GM18519 (cell line): Measurements from ENCODE around the gene GID8.

Experiments
- ATAC-seq: cut with Tn5 transposase; IDR thresholded peaks from one replicate; pipeline ENCODE4 v1.9.1; 2021; ENCODE audit warnings: mild to moderate bottlenecking, moderate library complexity; ENCODE audit not compliant: unreplicated experiment, low FRiP score

Gene GID8

DNA sequence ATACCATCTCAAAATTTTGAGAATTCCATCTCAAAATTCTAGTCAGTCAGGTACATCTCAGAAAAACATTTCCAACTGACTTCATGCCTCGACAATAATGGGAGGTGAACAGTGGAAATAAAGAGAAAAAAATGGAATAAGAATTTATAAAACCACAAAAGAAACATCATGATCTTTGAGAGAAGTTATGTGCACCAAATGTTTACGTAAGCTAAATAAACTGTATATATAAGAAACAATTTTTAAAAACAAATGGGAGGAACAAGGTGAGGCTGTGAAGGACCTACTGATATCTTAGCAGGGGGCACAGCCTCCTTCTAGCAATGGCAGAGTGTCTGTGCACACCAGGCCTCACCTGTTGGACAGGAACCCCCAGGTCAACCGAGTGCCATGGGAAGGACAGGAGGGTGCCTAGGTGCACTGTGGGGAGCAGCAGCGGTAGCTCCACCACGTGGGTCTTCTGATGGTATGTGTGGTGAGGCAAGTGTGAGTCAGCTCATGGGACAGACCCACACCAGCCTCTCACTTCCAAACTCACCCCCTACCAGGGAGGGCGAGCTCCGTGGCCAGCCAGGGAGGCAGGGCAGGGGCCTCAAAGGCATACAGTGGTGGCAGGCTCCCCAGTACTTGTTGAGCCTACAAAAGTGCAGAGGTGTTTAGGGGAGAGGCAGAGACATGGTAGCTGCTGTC lies 34.9 kb upstream of the GID8 start:
- no peak for ATAC-seq

GRCh38 chr20:62905536-62906117 lies 32.3 kb upstream of the GID8 start:
- no peak for ATAC-seq

DNA sequence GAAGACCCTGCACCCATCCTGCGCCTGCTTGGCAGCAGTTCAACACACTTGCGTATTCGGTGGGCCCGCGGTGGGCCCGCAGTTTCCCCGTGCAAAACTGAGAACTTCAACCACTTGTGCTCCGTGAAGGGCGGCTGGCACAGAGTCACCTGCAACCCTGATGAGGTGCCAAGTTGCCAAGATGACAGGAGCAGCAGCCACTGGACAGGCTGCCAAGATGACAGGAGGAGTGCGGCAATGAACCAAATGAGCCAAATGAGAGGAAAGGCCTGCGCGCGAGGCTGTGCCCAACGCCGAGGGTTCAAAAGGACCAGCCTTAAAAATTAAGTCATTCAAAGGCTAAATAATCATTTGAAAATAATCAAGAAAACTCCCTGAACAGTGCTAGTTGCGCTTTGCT lies 31.7 kb upstream of the GID8 start:
- ATAC-seq, result no peak

DNA sequence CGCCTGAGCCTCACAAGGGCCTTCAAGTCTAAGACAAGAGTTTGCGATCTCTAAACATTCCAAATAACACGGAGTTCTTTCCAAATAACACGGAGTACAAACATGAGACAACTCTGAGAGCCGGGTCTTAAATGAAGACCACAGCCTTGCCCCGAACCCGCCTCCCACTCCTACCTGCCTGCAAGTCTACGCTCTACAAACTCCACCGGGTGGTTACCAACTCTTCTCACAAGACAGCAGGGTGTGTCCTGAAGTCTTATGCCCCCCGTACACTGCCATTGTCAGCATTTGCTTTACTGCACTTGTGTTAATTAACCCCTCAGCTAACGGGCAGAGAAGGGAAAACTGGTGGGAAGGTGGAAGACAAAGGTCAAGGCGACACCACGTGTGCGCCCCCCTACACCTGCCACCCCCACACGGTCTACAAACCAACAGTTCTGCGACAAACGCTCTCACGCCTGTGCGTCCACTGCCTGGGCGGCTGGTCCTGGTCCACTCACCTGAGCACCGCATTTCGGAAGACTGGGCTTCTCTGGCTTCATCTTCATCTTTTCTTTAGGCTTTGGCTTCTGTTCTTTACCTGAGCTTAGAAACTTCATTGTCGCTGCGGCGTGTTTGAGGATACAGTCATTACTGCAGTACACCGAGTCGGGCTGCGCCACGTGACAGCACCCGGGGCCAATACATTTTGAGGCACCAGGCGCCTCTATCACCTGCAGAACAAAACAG lies 31.1 kb upstream of the GID8 start:
- no peak for ATAC-seq

GRCh38 chr20:62907384-62908317 lies 30.3 kb upstream of the GID8 start:
- no peak for ATAC-seq

- no peak for ATAC-seq
Measured at GRCh38 chr20:62908971-62909791, 28.8 kb upstream of the GID8 start.

DNA sequence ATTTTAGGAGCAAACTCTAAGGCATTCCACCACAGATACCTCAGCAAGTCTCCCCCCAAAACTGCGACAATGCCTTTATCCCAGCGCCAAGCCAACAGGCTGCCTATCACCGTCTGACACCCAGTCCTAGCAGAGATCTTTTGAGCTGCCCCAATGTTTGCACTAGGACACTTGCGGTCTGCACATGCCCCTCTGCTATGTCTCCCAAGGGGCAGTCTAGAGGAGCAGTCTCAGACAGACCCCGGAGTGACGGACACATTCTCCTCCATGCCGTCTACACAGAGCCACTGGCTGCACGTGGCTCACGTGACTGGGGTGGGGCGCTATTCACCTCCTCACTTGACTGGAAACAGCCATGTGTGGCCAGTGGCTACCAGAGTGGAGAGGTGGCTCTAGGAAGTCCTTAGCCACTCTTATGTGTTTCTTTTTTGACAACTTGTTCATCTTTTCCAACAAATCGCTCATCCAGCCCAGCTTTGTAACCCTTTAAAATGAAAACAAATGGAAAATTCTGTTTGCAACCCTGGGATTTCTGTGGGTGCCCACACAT lies 27.7 kb upstream of the GID8 start:
- ATAC-seq, result no peak

- no peak for ATAC-seq
Measured at GRCh38 chr20:62910777-62911497, 27.0 kb upstream of the GID8 start.

DNA sequence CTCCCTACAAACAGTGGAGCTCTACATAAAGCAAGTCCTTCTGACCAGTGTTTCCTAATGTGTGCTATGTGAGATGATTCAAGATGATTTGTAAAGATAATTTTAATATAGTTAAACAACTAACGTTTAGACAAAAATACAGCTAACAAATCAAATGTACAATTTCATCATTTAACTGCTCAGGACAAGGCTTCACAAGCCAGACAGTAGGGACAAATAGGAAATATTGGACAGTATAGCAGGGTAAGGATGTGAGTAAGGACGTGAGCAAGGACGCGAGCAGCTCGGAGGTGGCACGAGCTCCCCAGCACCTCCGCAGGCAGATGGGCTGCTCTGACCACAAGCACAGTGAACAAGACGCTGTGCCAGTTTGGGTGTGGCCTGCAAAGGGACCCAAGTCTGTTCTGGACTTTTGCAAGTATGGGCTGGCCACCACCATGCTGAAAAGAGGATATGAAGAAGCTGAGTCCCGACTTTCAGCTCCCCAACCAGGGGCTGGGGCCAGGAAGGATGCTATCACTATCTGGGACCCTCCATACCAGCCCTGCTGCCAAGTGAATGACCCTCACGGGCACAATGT lies 26.2 kb upstream of the GID8 start:
- no peak for ATAC-seq

DNA sequence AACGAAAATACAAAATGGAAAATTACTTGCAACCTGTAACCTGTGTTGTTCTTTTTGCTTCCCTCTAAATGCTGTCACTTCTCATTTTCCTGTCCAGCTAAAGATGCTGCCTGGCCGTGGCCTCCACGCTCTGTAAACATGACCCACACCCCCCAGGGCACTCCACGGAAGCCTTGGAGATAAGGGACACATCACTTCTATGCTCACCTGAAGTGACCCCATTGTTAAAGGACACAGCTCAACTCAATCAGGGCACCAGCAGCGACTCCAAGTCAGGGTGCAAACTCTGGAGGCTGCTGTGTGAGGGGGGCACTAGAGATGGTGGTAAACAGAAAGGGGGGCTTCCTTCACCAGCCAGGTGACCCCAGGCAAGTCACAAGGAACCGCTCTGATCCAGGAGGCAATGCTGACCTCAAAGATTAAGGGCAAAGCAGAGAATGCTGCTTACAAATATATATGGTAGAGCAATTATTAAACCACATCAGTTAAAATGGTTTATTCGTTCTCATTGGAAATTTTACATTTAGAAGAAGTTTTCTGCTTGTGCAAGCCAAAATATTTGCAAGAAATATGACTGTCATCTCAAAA lies 24.8 kb upstream of the GID8 start:
- no peak for ATAC-seq

DNA sequence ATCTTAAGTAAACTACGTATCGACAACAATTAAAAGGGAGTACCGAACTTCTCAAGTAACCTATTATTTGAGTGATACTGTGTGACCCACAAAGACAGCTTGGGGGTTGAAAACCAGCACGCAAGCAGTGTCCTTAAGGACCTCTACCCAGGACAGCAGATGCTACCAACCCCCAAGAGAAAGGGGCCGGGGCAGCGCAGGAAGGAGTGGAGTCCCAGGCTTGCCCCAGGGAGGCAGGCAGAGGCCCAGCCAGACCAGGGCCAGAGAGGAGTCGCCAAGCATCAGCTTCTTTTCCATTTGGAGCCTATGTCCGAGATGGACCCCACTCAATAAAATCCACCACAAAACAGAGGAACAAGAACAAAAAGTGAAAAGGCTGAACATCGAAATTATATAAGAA lies 23.5 kb upstream of the GID8 start:
- ATAC-seq, result no peak

DNA sequence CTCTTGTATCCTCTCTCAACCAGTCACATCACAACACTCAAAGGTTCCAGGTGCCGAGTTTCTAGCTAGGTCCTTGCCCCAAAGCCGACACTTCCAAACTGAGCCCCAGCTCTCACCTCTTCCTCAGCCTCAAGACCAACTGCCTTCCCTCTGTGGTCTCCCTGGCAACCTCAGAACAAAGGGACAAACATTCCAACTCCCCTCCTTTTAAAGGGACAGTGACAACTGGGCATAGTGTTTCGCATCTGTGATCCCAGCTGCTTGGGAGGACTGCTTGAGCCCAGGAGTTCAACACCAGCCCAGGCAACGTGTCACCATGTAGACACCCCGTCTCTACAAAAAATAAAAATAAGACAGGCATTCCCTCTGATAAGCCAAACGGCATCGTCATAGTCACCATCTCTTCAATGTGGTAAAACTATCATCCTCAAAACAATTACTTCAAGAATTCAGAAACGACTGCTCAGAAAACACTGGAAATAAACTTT lies 22.9 kb upstream of the GID8 start:
- ATAC-seq, result no peak

- ATAC-seq, result no peak
Measured at GRCh38 chr20:62916703-62917476, 21.1 kb upstream of the GID8 start.

GRCh38 chr20:62917720-62918119 lies 20.2 kb upstream of the GID8 start:
- no peak for ATAC-seq

DNA sequence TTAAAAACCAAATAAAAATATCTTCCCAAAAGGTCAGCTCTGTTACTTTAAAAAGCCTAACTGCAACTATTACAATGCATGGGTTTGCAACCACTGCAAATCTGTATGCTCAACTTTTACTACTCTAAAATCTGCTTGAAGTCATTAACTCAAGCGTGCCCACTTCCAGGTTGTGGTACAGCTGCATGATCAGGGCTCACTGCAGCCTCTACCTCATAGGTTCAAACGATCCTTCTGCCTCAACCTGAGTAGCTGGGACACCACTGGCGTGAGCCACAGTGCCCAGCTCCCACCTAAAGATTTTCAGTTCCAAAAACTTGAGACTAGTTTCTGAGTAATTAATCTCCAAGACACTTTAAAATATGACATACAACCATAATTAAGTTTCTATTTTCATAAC lies 19.8 kb upstream of the GID8 start:
- no peak for ATAC-seq

GRCh38 chr20:62918831-62919230 lies 19.1 kb upstream of the GID8 start:
- ATAC-seq, result no peak

GRCh38 chr20:62920039-62920645 lies 17.8 kb upstream of the GID8 start:
- no peak for ATAC-seq
